SJCRH30 (cell line): ENCODE data around the gene LMO4. TPM values are rescaled to one million over a fixed set of nuclear protein-coding genes. Genes with fewer than 3 reads are reported as not detected.

Source experiments
- DNase-seq, 2 experiments: peaks; one replicate each; pipeline ENCODE4 v3.0.0-alpha.2; 2015 to 2020
- H3K27ac ChIP-seq: fragments of 250-450 bp; sonication (Bioruptor Pico); 2 replicates; pipeline ENCODE4 v1.5.1; 2020; ENCODE audit warnings: mild to moderate bottlenecking, moderate library complexity
- H3K27me3 ChIP-seq: fragments of 250-450 bp; sonication (Bioruptor Pico); 2 replicates; pipeline ENCODE4 v1.5.1; 2020; ENCODE audit warnings: mild to moderate bottlenecking, moderate library complexity
- H3K36me3 ChIP-seq: fragments of 250-450 bp; sonication (Bioruptor Pico); 2 replicates; pipeline ENCODE4 v1.5.1; 2020; ENCODE audit warnings: mild to moderate bottlenecking, moderate library complexity
- H3K4me1 ChIP-seq: fragments of 250-450 bp; sonication (Bioruptor Pico); 2 replicates; pipeline ENCODE4 v1.5.1; 2020; ENCODE audit warnings: mild to moderate bottlenecking, moderate library complexity
- H3K4me3 ChIP-seq: fragments of 250-450 bp; sonication (Bioruptor Pico); 2 replicates; pipeline ENCODE4 v1.5.1; 2020; ENCODE audit warnings: mild to moderate bottlenecking, moderate library complexity
- H3K9me3 ChIP-seq: fragments of 250-450 bp; sonication (Bioruptor Pico); replicated peaks from 2 replicates; pipeline ENCODE4 v1.5.1; 2020; ENCODE audit warnings: mild to moderate bottlenecking, moderate library complexity
- total RNA-seq: library from RNA; depleted of rRNA; stranded (reverse); fragments of >200 nt; shearing (Covaris generic); gene quantifications from 2 replicates; pipeline ENCODE4 v1.2.3, GENCODE V29; 2014; rRNA removed

LMO4 gene, protein sequence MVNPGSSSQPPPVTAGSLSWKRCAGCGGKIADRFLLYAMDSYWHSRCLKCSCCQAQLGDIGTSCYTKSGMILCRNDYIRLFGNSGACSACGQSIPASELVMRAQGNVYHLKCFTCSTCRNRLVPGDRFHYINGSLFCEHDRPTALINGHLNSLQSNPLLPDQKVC
- 82.0 and 88.3 TPM in 2 replicates for total RNA-seq

DNA sequence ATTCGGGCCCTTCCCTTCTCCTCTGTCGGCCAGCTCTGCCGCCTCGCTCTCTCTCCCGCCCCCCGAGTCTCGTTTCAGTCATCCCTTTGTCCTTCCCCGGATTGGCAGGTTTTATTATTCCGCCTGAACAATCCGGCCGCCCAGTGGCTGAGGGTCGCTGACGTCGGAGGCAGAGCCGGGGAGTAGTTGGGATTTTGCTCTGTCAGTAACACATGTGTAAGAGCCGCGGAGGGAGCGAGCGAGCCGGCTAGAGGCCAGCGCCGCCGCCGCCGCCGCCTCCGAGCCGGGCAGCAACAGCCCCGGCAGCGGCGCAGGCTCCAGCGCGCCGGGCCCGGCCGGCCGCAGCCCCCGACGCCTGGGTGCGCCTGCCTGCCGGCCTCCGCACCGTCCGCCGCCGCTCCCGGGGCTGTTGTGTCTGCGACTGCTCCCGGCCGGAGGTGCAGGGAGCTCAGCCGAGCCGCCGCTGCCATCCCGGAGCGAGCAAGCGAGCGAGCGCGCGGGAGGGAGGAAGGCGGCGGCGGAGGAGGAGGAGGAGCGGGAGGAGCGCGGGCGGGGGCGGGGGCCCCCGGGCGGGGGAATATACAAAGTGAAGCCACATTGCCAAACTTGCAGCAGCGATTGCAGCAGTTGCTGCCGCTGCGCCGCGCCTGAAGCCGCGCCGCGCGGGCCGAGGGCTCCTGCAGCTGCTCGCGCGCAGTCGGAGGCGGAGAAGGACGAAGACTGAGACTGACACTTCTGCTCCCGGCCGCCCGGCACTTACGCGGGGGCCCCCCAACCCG, at the start of gene LMO4:
Gene LMO4 (plus strand): TSS at position 609 of the 779 bp plus-strand sequence. CDS start 3,136 bp downstream, outside the sequence.
- Histone ChIP-seq H3K9me3 (no peaks in the 10 kb centered on the region), H3K4me1 (0 out of 2 replicates have a peak, but pooled peaks cover 3% of the 10 kb centered on the region), H3K36me3 (peaks cover 16% of the 10 kb centered on the region), H3K27ac (peak within 1 kb of the TSS; percentile 92), H3K4me3 (peak within 1 kb of the TSS; percentile 78), H3K27me3 (no peaks in the 10 kb centered on the region)
- DNase-seq = peak; percentile 97 to 98

DNA sequence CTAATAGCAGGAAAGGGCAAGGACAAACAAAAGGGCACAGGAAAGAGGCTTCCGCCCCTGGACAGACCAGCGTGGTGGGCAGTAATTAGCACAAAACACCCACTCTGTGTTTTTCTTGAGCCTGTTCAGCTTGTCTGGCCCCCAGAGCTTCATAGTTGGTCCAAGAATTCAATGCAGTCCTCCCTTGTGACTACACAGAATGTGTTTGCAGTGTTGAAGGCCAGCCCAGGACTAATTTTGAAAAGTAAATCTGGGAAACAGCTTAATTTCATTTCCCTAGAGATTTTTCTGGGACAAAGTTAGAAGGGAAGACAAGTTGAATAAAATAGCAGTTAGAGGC, 49.2 kb upstream of the LMO4 start:
- no peak for DNase-seq
- H3K4me1 ChIP-seq = peaks cover 4% of the 10 kb centered on the region; the same call in 1 of the 2 replicates
- H3K27ac ChIP-seq = no peak overlapping the region
- no peak overlapping the region for H3K4me3 ChIP-seq
- H3K36me3 ChIP-seq = no peaks in the 10 kb centered on the region
- no peaks in the 10 kb centered on the region for H3K9me3 ChIP-seq
- H3K27me3 ChIP-seq = no peaks in the 10 kb centered on the region

DNA sequence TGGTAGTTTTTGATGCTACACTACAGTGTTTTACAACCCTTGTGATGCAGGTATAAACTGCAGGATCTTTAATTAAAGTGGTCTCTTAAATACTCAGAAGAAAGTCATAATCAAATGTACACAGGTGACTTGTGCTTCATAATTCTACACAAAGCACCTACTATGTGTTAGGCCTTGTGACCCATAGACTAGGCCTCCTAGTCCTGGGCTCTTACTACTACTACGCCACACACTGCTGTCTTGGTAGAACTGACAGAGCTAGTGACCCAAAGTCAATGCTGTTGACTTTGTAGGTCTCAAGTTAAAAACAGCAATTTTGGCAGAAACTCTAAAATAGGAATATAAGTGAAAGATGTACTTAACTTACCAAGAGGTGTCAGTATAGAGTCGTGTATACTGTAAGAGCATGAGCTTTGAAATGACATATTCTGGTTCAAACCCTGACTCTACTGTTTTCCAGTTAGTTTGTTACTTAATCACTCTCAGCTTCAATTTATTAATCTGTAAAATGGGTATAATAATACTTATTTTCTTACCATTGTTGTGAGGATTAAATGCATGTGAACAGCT, 48.6 kb upstream of the LMO4 start:
- DNase-seq = no peak
- Histone ChIP-seq H3K4me3 (no peak overlapping the region), H3K27ac (no peak overlapping the region), H3K4me1 (no peaks in the 10 kb centered on the region), H3K9me3 (no peaks in the 10 kb centered on the region), H3K27me3 (no peaks in the 10 kb centered on the region), H3K36me3 (no peaks in the 10 kb centered on the region)

DNA sequence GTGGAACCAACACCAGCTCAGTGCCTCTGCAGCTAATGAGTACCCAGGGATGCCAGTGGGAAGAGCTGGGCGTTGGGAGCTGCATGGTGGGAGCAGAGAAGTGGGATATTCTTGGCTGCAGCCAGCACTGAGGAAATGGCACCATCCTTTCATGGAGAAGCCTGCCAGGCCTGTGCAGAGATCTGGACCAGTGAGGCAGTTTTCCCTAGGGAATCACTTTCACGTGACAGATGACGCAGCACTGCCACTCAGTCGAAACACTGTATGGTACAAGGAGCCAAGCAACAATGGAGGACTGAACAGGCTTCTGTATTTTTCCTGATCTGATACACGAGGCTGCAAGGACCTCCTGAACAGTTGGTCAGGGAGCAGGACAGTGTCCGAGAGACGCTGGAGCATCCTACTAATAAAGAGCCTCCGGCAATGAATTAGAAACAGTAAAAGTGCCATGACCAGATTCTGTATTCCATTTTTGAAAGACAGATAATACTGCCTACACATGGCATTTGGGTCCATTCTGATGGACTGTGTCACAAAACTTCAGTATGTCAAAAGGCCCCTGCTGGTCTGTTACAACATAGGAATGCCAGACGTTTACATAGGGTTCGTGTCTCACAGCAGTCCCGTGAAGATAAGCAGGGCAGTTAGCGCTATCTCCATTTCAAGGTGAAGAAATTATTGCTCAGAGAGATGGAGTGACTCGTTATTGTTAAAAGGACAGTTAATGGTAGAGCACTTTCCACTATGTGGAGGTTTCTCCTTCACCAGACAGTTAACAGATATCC, 44.0 kb upstream of the LMO4 start:
- Histone ChIP-seq H3K4me3 (no peak overlapping the region), H3K4me1 (no peaks in the 10 kb centered on the region), H3K27ac (no peak overlapping the region), H3K9me3 (no peaks in the 10 kb centered on the region), H3K36me3 (no peaks in the 10 kb centered on the region), H3K27me3 (no peaks in the 10 kb centered on the region)
- no peak for DNase-seq

DNA sequence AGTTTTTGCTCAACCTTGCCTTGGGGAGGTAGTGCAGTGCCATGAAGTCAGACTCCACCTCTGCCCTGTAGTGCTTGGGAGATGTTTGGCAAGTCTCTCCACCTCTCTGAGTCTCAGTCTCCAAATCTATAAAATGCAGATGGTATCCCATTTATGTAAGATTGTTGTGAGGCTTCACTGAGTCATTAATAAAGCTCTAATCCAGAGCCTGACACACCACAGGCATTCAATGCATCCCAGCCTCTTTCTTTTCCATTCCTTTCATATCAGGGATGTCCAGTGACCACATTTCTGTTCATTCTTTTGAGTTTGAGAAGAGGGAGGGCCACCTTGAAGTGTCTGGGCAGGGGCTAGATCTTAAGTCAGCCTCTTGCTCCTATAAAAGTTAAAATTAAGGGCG, 37.6 kb upstream of the LMO4 start:
- no peak for DNase-seq
- Histone ChIP-seq H3K36me3 (no peaks in the 10 kb centered on the region), H3K27me3 (no peaks in the 10 kb centered on the region), H3K4me3 (no peak overlapping the region), H3K27ac (no peak overlapping the region), H3K9me3 (no peaks in the 10 kb centered on the region), H3K4me1 (peaks cover 6% of the 10 kb centered on the region; the same call in 1 of the 2 replicates)

DNA sequence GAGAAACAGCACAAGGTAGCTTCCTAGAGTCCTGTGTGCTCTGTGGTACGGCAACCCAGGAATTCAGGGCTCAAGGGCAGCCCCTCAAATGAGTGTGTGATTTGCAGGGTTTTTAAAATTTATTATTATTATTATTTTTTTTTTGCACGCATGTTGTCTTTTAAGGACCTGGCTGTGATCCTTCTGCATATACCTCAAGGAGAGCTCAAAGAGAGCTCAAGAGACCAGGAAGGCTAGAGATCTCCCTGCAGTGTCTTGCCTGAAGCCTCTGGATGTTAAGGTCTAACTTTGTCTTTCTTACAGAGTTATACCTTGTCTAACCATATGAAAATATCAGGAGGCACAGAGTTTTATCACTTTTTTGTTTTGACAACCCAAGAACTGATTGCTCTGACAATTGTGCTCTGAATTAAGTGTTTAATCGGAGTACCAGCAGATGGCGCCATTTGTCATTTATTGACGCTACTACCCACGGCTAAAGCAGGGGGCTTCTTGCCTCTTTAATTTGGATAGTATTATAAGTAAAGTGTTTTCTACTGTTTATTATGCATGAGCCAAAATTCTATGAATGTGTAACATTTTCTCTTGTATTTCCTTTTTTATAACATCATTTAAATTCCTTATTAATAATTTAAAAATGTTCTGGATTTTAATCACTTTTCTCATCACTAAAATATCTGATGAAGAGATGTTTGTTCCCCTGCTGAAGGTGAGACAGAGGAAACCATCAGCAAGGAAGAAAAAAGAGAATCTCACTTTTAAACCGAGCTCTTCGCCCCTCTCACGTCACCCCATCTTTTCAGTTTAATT, 35.8 kb upstream of the LMO4 start:
- peaks cover 6% of the 10 kb centered on the region; the same call in 1 of the 2 replicates for H3K4me1 ChIP-seq
- no peaks in the 10 kb centered on the region for H3K27me3 ChIP-seq
- H3K9me3 ChIP-seq = no peaks in the 10 kb centered on the region
- no peak overlapping the region for H3K4me3 ChIP-seq
- no peaks in the 10 kb centered on the region for H3K36me3 ChIP-seq
- DNase-seq = peak; percentile 67 to 89
- no peak overlapping the region for H3K27ac ChIP-seq

DNA sequence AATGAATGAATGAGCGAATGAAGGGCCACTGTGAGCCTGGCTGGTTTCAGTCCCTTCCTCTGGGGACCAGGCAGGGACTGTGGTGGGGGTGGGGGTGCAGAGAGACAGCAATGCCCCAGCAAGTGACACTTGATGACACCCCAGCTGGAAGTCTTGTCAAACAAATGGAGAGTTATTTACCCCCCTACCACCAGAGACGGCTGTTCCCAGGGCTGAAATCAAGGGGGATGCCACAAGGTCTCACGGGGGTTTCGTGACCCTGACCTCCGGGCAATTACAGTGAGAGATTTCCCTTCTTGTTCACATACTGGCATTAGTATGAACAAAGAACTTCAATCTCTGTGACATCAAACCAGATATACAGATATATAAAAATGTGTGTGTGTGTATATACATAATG, 34.0 kb upstream of the LMO4 start:
- Histone ChIP-seq H3K27me3 (no peaks in the 10 kb centered on the region), H3K36me3 (no peaks in the 10 kb centered on the region), H3K4me3 (no peak overlapping the region), H3K9me3 (no peaks in the 10 kb centered on the region), H3K4me1 (peaks cover 6% of the 10 kb centered on the region; the same call in 1 of the 2 replicates), H3K27ac (no peak overlapping the region)
- DNase-seq = no peak

DNA sequence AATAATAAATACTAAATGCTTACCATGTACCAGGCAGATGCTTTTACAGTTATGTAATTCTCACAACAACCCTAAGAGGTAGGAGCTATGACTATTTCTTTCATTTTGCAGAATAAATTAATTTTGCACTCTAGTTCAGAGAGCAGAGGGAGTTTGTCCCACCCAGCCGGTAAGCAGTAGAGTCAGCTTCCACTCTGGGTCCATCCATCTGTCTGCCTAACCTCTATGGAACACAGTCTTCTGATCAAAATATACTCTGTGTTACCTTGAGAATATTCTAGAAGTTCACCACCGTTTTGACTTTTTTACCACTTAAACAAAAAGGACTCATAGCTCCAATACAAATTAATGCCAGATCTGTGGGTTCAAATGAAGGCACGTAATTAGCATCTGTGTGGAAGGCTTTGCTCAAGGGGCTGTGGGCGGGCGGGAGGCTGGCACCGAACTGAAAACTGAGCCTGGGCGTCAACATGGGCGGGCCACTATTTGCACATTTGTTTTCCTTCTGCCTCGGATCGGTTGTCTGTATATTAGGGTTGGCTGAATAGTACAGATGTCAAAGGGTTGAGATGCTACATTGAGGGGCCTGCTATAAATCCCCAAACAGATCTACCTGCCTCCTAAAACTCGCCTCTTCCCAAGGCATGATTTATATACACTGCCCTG, 33.1 kb upstream of the LMO4 start:
- H3K27ac ChIP-seq = no peak overlapping the region
- H3K36me3 ChIP-seq = no peaks in the 10 kb centered on the region
- no peaks in the 10 kb centered on the region for H3K27me3 ChIP-seq
- DNase-seq = no peak
- H3K4me3 ChIP-seq = no peak overlapping the region
- no peaks in the 10 kb centered on the region for H3K9me3 ChIP-seq
- H3K4me1 ChIP-seq = peaks cover 6% of the 10 kb centered on the region; the same call in 1 of the 2 replicates

DNA sequence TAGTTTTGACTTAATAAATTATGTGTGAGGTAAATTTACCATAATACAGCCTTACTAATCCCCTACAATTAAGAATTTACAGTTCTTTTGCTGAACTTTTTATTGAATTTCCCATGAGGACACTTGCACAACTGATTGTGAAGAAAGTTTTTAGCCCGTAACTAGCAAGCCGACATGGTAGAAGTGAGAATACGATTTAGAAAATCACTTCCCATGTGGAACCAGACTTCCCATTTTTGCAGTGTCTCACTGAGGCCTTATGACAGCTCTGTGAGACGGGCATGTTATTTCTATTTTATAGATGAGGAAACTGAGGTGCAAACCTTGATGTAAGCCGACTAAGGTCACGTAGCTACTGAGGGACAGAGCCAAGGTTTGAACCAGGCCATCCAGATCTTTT, 32.5 kb upstream of the LMO4 start:
- Histone ChIP-seq H3K27me3 (no peaks in the 10 kb centered on the region), H3K9me3 (no peaks in the 10 kb centered on the region), H3K36me3 (no peaks in the 10 kb centered on the region), H3K4me3 (no peak overlapping the region), H3K27ac (no peak overlapping the region), H3K4me1 (peaks cover 6% of the 10 kb centered on the region; the same call in 1 of the 2 replicates)
- no peak for DNase-seq

DNA sequence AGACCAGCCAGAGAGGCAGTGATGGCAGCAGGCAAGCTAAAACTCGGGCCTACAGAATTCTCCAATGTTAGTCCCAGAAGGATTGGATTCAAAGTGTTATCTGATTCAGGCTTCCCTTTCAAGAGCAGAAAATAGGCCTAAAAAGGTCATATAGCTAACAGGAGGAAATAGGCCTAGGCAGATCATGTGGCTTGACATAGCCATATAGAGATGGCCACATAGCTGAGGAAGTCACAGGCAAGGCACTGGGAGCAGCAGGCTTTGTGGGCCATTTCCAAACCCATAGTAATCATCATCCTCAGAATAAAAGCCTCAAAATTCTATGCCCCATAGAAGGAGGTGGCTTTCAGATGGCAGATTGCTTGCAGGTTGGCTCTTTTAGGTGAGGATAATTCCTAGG, 29.0 kb upstream of the LMO4 start:
- no peak for DNase-seq
- Histone ChIP-seq H3K4me1 (no peaks in the 10 kb centered on the region), H3K27ac (no peak overlapping the region), H3K36me3 (no peaks in the 10 kb centered on the region), H3K27me3 (no peaks in the 10 kb centered on the region), H3K4me3 (no peak overlapping the region), H3K9me3 (no peaks in the 10 kb centered on the region)

DNA sequence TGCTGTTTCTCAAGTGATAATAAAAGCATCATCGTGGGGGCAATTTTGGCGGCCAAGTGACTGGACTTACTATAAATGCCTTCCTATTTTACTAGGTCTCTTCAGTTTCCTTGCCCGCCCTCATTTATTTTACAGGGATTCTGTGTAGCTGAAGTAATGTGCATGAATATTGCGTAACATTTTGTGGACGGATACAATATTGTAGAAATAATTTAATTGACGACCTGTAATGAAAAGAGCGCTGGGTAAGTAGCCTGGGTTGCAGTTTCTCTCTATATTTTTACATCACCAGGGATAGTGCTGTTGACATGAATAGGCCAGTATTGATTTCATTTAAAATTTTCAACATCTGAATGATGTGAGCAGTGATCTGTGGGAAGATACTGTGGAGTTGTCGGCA, 28.1 kb upstream of the LMO4 start:
- Histone ChIP-seq H3K4me1 (no peaks in the 10 kb centered on the region; the same call in 1 of the 2 replicates), H3K27me3 (no peaks in the 10 kb centered on the region), H3K4me3 (no peak overlapping the region), H3K36me3 (no peaks in the 10 kb centered on the region), H3K9me3 (no peaks in the 10 kb centered on the region), H3K27ac (no peak overlapping the region)
- DNase-seq = no peak

DNA sequence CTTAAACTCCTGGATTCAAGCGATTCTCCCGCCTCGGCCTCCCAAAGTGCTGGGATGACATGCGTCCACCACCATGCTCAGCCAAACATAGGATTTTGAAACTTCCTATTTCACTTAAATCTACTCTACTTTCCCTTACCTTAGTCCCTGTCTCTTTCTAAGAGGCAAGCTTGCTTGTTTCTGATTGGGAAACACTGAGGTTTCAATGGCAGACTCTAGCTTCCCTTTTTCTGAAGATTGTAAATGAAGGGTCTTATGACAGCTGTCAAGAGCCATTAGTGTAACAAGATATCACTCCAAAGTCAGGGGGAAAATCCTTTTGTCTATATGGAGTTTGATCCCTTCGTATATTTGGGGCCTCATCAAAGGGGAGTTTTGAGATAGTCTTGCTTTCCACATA, 23.5 kb upstream of the LMO4 start:
- Histone ChIP-seq H3K9me3 (no peaks in the 10 kb centered on the region), H3K27ac (no peak overlapping the region), H3K36me3 (no peaks in the 10 kb centered on the region), H3K27me3 (no peaks in the 10 kb centered on the region), H3K4me3 (no peak overlapping the region), H3K4me1 (no peaks in the 10 kb centered on the region; the same call in 1 of the 2 replicates)
- DNase-seq = no peak

DNA sequence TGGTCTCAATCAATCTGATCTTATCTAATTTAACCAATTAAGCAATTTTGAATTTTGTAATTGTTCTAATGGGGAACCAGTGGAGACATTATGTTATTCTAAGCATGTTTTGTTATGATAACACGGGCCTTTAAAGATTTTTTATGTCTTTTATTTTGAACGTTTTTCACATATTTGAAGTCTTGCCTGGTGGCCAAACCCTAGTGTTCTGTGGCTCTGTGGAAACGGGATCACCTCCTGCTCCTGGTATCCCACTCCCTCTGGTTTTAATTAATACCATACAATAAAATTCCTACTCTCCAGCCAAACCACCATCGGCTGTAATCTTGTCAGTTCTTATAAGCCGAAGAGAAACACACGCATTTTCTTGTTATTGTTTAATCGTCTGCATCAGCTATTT, 22.9 kb upstream of the LMO4 start:
- Histone ChIP-seq H3K27ac (no peak overlapping the region), H3K4me1 (no peaks in the 10 kb centered on the region; the same call in 1 of the 2 replicates), H3K27me3 (no peaks in the 10 kb centered on the region), H3K4me3 (no peak overlapping the region), H3K36me3 (no peaks in the 10 kb centered on the region), H3K9me3 (no peaks in the 10 kb centered on the region)
- no peak for DNase-seq

DNA sequence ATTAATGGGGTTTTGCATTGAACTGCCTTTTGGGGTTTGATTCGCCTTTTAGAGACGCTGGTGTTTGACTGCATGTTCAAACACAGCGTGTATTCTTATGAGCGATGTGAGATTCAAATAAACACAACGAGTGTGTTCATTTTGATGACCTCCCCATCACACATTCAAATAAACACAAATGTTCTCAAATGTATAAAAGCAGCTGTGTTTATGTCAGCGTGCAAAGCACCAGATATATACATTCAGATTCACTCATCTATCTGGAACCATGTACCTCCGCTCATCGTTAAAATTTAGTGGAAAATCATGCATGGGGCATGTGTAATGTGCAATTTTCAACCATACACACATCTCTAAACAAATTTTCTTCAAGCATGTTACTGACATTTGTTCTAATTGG, 21.4 kb upstream of the LMO4 start:
- H3K36me3 ChIP-seq = no peaks in the 10 kb centered on the region
- H3K27ac ChIP-seq = no peak overlapping the region
- H3K9me3 ChIP-seq = no peaks in the 10 kb centered on the region
- H3K27me3 ChIP-seq = no peaks in the 10 kb centered on the region
- no peaks in the 10 kb centered on the region; the same call in 1 of the 2 replicates for H3K4me1 ChIP-seq
- no peak for DNase-seq
- H3K4me3 ChIP-seq = no peak overlapping the region
